HG02981 (cell line): ENCODE results near the gene CNOT8.
A peak's percentile ranks its signal among the peaks of the same experiment; 100 is the strongest.
"Not testable (repeated sequence)": the region's sequence is repeated elsewhere in the genome, so short reads cannot be mapped to it uniquely, and the experiment has no call there.

Experiments
- ATAC-seq: cut with Tn5 transposase; IDR thresholded peaks from one replicate; pipeline ENCODE4 v1.9.1; 2021; ENCODE audit warnings: mild to moderate bottlenecking, moderate library complexity; ENCODE audit not compliant: unreplicated experiment

Gene CNOT8

GRCh38 chr5:154858297-154858971 is at the start of gene CNOT8:
Gene CNOT8 (plus strand): TSS chr5:154858627. CDS start chr5:154863279, 4,652 bp downstream.
- peak; percentile 75 for ATAC-seq

DNA sequence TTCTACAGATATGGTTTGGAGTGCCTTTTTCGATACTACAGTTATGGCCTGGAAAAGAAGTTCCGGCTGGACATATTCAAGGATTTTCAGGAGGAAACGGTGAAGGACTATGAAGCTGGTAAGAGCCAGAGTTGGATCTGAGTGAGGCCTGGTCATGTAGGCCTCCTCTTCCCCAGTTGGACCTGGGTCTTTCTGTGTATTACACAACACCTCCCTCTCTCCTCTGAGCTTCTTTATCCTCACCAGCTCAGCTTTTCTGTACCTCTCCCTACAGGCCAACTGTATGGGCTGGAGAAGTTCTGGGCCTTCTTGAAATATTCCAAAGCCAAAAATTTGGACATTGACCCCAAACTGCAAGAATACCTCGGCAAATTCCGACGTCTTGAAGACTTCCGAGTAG is 47.2 kb upstream of the CNOT8 start:
- no peak for ATAC-seq

- ATAC-seq: peak; percentile 69
Measured at GRCh38 chr5:154811653-154812465, 46.6 kb upstream of the CNOT8 start.

DNA sequence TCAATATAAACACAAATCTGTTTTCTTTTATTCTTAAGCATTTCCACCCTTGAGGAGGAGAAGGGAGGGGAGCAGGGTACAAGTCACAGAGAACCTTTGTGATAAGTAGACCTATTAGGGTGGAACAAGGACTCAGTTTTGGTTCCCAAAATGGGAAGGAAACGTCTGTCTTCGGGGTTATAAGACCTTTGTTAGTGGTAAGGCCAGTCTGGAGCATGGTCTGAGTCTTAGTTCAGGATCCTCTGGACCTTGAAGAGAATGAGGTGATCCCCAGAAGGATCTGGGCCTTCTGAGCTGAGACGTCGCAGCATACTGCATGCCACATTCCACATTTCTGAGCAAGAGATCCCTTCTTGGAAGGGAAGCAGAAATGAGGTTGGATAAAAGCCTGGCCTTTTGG is 45.3 kb upstream of the CNOT8 start:
- no peak for ATAC-seq

DNA sequence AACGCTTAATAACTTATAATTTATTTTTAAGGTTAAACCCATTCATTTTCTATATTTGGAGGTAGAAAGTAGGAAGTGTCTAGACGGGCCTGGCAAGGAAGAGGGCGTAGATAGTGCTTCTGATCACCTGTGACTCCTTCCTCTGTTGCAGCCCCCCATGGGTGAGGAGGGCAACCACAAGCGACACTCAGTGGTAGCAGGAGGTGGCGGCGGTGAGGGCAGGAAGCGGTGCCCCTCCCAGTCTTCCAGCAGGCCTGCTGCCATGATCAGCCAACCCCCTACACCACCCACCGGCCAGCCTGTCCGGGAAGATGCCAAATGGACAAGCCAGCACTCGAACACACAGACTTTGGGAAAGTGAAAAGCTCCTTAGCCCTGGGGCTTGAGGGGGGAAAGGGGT is 44.7 kb upstream of the CNOT8 start:
- no peak for ATAC-seq

DNA sequence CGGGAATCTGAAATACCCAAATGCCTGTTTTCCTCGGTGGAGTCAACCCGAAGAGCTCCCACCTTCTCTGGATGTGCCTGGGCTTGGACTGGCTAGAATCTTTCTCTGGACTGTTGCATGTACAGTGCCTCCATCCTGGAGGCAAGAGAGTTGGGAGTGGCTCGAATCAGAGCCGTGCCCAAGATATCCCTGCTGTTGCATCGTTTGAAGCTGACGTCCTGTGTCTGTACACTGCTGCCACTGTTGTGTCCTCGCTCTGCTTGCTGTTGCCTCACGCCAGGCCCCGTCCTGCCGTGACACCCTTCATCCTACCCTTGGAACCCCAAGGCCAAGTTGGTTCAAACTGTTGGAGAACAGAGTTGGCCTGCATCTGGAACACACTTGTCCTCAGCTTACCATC is 43.4 kb upstream of the CNOT8 start:
- no peak for ATAC-seq

GRCh38 chr5:154815684-154816247 is 42.7 kb upstream of the CNOT8 start:
- ATAC-seq: no peak

DNA sequence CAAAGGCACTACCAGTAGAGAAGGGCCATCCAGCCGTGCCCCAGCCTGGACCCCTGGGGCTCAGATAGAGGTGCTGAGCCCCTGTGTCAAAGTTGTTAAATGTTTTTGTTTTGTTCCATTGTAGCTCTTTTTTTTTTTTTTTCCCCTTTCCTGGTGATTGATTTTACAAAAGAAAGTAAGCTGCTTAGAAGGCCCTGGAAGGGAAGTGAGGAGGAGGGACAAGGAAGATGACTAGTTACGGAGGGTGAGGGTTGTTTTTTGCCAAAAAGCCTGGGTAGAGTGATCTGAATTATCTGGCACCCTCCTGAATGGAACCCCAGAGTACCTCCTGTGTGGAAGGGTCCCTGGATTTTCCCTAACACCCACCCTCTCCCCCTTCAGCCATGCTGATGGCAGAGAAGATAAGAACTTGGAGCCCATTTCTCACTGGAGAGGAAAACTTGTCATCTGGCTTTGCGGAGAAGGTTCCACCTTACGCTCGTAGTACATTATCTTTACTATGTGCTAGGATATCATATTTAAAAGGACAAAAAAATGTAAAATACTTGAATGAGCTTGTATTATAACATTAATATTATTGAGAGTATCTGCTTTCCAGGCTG is 41.4 kb upstream of the CNOT8 start:
- ATAC-seq: no peak

DNA sequence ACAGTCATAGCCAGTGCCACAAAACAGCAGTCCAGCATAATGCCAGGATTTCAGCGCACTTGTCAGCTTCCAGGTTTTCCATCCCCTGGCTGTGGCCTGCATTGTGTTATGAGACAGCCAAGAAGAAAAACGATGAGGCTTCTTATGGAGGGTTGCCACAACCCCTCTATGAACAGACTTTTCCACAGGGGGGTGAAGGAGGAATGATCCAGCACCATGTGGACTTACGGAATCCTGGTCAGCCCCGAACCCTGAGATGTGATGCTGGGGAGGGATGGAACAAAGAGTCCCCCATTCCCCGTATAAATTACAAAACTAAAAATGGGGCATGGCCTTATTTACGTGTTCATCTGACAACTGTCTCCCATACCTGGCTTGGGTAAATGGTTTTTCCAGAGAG is 40.6 kb upstream of the CNOT8 start:
- ATAC-seq: no peak

- no peak for ATAC-seq
Measured at GRCh38 chr5:154818471-154819116, 39.8 kb upstream of the CNOT8 start.

DNA sequence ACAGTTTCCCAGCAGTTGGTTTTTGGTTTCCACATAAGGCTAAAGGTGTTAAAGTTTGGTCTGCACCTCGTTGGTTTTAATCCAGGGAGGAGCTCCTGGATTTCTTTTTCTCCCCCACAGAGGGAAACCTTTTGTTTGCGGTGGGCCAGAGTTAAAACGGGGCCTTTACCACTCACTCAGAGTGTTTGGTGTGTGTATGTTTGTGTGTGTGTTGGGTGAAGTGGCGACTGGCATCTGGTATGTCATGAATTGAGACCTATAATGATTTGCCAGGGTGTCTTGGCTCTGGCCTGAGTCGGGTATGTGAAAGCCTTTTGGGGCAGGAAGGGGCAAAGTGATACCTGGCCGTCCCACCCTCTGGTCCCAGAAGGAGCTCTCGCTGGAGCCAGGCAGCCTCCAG is 38.9 kb upstream of the CNOT8 start:
- no peak for ATAC-seq

DNA sequence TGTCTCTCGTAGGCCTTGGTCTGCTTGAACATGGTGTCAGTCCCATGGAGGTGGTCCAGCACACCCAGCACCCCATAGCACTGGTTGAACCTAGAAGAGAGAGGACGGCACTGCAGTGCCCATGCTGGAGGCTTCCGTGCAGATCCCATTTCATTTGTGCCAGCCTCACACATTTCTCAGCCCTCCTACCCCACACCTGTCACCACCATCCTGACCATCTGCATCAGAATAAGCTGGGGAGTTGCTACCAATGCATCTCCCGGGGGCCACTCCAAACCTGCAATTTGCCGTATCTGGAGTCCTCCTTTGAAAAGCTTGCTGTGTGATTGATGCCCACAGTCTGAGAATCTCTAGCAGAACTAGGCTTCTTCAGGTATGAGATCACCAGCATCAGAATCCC is 38.0 kb upstream of the CNOT8 start:
- ATAC-seq: no peak

DNA sequence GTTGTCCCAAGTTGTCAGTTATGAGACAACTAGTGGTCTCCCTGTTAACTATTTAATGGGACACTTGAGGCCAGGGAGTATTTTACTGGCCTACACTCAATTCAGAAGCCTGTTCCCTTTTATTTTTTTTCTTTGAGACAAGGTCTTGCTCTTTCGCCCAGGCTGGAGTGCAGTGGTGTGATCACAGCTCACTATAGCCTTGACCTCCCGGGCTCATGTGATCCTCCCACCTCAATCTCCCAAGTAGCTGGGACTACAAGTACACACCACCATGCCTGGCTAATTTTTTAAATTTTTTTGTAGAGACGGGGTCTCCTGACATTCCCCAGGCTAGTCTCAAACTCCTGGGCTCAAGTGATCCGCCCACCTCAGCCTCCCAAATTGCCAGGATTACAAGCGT is 35.5 kb upstream of the CNOT8 start:
- ATAC-seq: not testable (repeated sequence)

DNA sequence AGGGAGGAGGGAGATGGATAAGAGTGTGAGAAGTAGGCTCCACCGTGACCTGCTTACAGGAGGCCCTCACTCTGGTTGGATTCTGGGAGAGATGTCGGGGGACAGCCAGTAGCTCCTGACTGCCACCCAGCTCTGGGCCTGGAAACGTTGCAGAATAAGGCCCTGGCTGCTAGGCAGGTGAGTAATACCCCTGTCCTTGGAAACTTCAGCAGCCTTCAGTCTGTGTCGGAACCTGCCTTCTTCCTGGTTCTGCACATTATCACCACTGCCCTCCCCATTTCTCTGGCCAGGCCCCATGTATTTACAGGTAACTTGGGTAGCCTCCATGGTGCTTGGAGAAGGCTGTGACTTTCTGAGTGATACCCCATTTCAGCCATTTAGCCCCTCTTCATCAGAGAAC is 34.8 kb upstream of the CNOT8 start:
- no peak for ATAC-seq

DNA sequence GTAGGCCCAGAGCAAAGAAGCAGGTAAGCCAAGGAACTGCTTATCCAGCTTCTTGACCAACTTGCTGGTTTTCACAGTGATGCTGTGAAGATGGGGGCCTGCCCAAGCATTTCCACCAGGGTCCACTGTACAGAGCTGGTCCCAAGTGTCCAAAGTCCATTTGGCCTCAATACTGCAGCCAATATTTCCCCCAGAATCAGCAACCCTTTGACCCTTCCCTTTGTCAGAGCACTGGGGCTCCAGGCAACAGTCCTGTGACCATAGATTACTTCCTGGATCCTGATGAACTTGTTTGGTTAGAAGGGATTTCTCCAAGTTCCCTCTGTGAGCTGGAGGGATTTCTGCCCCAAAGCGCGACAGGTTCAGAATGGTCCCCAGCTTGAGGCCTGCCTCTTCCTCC is 34.4 kb upstream of the CNOT8 start:
- ATAC-seq: no peak

DNA sequence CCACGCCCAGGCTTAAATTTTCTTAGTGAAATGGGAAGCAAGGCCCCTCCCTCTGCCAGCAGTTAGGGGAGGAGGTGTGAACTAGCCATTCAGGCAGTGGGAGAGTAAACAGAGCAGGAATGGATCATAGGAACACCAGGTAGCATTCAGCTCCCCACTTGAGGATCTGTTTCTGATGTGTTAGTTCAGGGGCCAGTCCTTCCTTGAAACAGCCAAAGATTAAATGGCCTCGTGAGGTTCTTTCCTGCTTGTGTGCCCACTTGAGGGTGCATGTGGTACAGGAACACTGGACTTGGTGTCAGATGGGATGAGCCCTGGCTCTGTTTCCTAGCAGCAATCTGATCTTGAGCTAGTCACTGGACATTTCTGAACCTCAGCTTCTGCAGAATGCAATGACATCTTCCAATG is 29.2 kb upstream of the CNOT8 start:
- ATAC-seq: no peak

GRCh38 chr5:154829589-154830218 is 28.7 kb upstream of the CNOT8 start:
- ATAC-seq: no peak

DNA sequence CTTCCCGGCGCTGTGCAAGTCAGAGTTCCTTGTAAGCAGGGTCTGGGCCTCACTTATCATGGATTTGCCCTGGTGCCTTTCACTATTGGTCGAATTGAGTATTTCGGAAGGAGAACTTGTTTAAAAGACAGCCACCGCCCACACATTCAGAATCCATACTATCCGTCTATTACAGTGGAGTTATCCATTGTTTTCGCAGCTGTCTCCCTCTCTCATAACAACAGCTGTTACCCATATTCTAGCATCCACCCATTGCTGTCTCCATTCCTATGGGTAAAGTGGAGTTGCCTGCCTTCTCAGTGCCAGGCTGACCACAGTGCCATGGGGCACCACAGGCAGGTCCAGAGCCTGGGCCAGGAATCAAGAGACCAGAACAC is 28.2 kb upstream of the CNOT8 start:
- ATAC-seq: no peak

GRCh38 chr5:154830596-154830995 is 27.8 kb upstream of the CNOT8 start:
- no peak for ATAC-seq

- no peak for ATAC-seq
Measured at GRCh38 chr5:154831451-154831850, 27.0 kb upstream of the CNOT8 start.

DNA sequence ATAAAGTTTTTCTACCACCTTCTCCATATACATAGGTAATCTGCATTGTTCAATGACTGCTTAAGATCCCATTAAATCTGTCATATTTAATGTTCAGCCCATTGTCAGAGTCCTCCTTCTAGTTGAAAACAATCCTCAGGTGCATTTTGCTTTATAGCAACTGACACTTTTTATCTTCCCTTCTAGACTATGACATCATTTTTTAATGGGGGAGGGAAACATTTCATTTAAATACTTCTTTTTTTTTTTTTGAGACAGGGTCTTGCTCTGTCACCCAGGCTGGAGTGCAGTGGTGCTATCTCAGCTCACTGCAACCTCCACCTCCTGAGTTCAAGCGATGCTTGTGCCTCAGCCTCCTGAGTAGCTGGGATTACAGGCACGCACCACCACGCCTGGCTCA is 25.6 kb upstream of the CNOT8 start:
- not testable (repeated sequence) for ATAC-seq
